ENCODE results near the gene CTCFL.
"Not testable (repeated sequence)": the region's sequence is repeated elsewhere in the genome, so short reads cannot be mapped to it uniquely, and the experiment has no call there.

The CTCFL gene

GRCh38 chr20:57514273-57514751, 10.6 kb downstream of the CTCFL start:
- FAIRE-seq, result peak; percentile 46
- peak; percentile 28 for DNase-seq (ENCODE audit: extremely low spot score, insufficient read length, low read depth)

GRCh38 chr20:57513199-57513598, 11.7 kb downstream of the CTCFL start:
- DNase-seq (ENCODE audit: extremely low spot score, insufficient read length, low read depth), result no peak
- FAIRE-seq, result no peak

DNA sequence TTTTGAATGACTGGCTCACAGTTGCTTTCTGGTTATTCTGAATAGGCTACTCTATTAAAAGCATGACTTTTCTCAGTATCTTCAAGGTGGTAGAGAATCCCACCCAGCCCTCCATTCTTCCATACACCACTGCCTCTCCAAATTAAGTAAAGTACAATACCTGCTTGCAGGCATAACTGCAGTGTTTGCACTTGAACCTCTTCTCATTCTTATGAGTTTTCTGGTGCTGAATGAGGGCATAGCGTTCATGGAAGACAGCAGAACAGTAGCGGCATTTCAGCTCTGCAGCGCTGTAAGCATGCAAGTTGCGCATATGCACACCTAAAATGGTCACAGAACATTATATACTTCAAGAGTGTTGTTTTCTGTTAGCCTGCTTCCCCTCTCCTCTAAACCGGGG, 12.5 kb downstream of the CTCFL start:
- DNase-seq (ENCODE audit: extremely low spot score, insufficient read length, low read depth) (no peak), FAIRE-seq (no peak)

DNA sequence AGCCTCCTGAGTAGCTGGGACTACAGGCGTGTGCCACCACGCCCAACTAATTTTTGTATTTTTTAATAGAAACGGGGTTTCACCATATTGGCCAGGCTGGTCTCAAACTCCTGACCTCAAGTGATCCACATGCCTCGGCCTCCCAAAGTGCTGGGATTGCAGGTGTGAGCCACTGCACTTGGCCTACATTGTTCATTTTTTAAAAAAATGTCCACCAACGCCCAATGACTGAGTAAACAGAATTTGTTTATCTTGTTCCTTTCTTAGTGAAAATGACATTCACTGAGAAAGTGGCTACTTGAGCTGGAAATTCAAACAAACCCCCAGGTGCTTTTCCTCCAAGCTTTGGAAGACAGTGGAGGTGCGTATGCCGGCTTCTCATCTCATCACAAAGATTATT, 13.2 kb downstream of the CTCFL start:
- not testable (repeated sequence) for DNase-seq (ENCODE audit: extremely low spot score, insufficient read length, low read depth); FAIRE-seq

DNA sequence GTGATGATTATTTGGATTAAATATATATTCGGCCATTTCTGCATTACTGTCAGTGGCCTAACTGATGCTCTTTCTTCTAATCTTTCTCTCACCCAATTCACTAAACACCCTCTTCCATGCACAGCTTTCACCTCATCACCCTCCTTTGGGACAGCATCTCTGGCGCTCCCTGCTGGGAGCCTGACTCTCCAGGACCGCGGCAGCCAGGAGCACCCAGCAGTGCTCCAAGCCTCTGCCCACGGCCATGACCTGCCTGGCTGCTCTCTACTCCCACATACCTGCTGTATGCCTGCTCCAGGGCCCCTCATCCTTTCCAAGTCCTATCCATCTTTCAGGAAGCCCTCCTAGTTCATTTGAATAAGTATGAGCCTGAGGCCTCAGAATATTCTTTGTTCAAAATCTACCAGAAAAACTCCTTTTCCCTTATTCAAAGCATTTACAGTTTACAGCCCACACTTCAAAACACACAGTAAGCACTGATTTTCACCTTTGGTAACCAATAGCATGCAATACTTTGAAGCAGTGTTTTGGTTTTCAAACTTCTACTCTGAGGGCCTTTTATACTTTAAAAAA, 15.2 kb downstream of the CTCFL start:
- no peak for DNase-seq (ENCODE audit: extremely low spot score, insufficient read length, low read depth)
- no peak for FAIRE-seq

DNA sequence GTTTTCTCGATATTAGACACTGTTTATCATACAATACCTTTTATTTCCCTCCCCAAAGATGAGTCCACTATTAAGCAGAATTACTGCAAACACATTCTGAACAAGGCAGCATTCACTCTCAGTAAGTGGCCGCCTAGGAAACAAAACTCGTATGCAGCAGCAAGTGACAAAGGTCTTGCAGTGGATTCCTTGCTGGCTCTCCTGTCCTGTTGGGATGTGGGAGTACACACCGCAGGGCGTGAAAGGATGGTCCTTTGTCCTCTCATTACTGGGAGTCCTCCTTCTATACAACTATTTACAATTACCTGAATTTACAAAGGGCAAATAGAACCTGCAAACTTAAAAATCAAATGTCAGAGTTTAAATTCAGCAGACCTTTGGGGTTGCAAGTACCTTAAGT, 16.1 kb downstream of the CTCFL start:
- FAIRE-seq, result no peak
- DNase-seq (ENCODE audit: extremely low spot score, insufficient read length, low read depth), result no peak

- FAIRE-seq (no peak), DNase-seq (ENCODE audit: extremely low spot score, insufficient read length, low read depth) (no peak)
Measured at GRCh38 chr20:57508381-57508780, 16.6 kb downstream of the CTCFL start.

DNA sequence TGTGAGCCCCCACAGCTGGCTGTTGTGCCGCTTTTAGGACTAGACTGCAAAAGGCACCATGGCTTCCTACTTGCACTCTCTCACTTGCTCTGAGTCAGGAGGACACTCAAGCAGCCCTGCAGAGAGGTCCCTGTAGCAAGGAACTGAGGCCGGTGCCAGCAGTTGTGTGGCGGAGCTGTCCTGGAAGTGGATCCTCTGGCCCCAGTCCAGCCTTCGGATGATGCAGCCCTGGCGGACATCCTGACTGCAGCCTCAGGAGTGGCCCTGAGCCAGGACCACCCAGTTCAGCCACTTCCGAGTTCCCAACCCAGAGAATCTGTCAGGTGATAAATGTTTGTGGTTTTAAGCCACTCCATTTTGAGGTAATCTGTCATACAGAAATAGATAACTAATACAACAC, 17.5 kb downstream of the CTCFL start:
- DNase-seq (ENCODE audit: extremely low spot score, insufficient read length, low read depth) (no peak), FAIRE-seq (no peak)

- DNase-seq (ENCODE audit: extremely low spot score, insufficient read length, low read depth) (no peak), FAIRE-seq (no peak)
Measured at GRCh38 chr20:57505979-57506378, 19.0 kb downstream of the CTCFL start.

GRCh38 chr20:57504411-57504810, 20.5 kb downstream of the CTCFL start:
- DNase-seq (ENCODE audit: extremely low spot score, insufficient read length, low read depth) (no peak), FAIRE-seq (no peak)

- FAIRE-seq (peak; percentile 68), DNase-seq (ENCODE audit: extremely low spot score, insufficient read length, low read depth) (peak; percentile 17)
Measured at GRCh38 chr20:57503035-57503658, 21.8 kb downstream of the CTCFL start.

GRCh38 chr20:57502336-57502700, 22.6 kb downstream of the CTCFL start:
- FAIRE-seq, result no peak
- DNase-seq (ENCODE audit: extremely low spot score, insufficient read length, low read depth), result no peak

DNA sequence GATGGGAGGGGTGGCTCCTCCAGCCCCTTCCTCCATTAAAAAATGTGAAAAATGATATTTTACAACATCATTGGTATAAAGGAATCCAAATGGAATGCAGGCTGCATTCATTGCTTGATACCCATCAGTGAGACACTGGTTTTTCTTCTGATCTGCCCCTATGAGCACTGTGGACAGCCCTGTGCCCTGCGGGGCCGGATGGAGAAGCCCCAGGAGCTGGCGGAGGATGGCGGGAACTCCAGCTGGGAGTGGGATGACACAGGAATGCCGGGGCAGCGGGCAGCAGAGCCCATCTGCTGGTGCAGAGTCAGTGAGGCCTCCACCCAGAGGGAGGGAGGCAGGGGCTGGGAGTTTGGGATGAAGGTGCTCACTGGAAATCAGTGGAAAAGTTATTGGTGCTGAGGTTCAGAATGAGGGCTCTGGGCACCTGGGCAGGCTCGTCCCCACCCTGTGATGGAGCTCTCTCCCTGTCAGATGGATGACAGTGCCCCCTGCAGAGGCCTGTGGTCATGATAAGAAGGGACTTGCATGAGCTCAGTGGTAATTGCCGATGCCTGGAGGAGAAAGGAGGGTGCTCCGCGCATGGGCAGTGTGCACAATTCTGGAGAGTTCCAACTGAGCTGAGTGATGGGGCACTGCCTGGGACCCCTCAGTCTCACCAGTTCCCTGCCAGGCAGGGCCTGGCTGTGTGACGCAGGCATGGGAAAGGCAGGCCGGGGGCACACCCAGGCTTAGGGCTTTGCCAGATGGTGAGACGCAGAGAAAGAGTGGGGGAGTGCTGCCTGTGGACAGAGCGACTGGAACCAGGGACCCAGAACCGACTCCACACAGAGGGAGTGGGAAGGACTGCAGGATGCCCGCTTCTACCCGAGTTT, 23.2 kb downstream of the CTCFL start:
- FAIRE-seq (no peak), DNase-seq (ENCODE audit: extremely low spot score, insufficient read length, low read depth) (no peak)

DNA sequence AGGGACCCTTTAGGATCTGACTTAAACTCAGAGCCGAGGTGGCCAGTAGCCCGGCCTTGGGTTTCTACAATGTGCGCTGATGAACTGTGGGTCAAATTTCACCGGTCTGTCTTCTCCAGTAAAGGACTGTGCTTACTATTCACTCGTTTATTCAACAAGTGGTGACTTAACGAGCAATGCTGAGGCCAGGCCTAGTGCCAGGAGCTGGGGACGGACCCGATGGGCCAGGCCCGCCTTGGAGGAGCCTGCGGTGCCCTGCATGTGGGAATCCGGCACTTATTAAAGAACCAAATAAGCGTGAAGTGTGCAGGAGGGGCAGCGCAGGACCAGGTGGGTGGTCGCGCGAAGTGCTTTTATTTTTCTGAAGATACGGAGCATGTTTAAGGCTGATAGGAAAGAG, 24.0 kb downstream of the CTCFL start:
- FAIRE-seq, result no peak
- no peak for DNase-seq (ENCODE audit: extremely low spot score, insufficient read length, low read depth)

- FAIRE-seq (no peak), DNase-seq (ENCODE audit: extremely low spot score, insufficient read length, low read depth) (no peak)
Measured at GRCh38 chr20:57500235-57500634, 24.7 kb downstream of the CTCFL start.

DNA sequence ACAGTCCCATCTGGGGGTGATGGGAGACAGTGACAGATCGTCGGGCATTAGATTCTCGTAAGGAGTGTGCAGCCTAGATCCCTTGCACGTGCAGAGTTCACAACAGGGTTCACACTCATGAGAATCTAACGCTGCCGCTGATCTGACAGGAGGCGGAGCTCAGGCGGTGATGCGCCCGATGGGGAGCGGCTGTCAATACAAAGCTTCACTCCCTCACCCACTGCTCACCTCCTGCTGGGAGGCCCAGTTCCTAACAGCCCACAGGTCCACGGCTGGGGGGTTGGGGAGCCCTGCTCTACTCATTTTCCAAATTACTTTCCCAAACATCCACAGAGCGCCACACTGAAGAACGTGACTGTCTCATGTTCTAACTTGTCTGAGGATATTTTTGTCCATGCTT, 25.3 kb downstream of the CTCFL start:
- no peak for DNase-seq (ENCODE audit: extremely low spot score, insufficient read length, low read depth)
- no peak for FAIRE-seq

DNA sequence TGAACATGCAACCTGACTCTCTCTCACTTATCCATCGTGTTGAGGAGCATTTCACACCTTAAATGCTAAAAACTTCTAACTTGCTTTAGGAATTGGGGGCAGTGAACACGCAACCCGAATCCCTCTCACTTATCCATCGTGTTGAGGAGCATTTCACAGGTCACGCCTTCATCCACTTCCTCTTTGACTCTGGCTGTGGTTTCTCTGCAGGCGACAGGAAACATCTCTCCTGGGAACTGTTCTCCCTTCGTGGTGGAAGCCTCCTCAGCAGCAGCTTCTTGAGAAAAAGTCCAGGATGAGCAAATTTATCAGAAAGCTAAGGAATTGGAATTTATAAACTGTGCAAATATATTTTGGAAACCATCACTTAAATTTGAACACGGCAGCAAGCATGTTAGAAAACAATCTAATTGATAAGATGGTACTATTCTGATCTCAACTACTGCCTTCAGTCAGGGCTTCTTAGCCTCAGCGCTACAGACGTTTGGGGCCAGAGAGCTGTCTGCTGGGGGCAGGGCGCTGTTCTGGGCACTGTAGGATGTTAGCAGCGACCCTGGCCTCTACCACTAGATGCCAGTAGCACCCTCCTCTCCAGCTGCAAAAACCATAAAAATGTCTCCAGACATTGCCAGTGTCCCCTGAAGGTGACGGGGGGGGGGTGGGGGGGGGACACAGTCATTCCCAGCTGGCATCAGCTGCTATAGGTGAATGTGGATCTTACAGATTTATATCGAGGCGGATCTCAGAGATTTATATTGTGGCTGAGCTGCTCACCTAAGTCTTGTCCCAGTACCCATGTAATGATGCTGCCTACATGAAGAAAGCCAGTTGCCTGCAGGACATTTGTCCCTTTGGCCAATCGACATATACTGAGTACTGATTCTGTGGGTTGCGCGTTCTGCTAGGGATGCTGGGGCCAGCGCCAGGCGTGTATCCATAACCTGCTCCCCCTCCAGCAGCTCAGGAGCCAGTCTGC, 26.2 kb downstream of the CTCFL start:
- DNase-seq (ENCODE audit: extremely low spot score, insufficient read length, low read depth), result no peak
- FAIRE-seq, result no peak

GRCh38 chr20:57496592-57496991, 28.3 kb downstream of the CTCFL start:
- DNase-seq (ENCODE audit: extremely low spot score, insufficient read length, low read depth), result no peak
- FAIRE-seq, result no peak

GRCh38 chr20:57495978-57496377, 29.0 kb downstream of the CTCFL start:
- FAIRE-seq (no peak), DNase-seq (ENCODE audit: extremely low spot score, insufficient read length, low read depth) (no peak)

DNA sequence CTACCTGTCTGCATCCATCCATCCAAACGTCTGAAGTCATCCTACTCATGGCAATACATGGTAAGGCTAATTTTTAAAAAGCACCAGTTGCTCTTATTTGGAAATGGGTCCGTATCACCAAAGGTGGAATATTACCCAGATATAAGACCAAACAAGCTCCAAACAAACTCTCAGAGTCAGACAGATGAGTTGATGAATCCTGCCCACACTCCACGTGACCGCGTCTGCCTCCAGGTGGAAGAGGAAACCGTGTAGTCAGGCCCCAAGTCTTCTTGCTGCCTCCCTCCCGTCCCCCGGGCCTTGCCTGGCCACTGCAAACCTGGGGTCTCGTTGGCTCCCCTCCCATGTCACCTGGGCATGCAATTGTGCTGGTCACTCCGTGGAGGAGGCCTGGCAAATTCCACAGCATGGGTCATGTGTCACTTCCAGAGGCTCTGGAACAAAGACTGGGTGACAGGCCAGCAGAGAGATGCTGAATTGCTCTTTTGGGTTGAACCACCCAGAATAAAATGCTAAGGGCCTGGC, 31.8 kb downstream of the CTCFL start:
- no peak for DNase-seq (ENCODE audit: extremely low spot score, insufficient read length, low read depth)

More for the DNA sequence above, 31.8 kb downstream of the CTCFL start:
- FAIRE-seq, result no peak

Measured in GM18507 (cell line).